SJCRH30 (cell line): ENCODE data around the gene PANK2. TPM values are rescaled to one million over a fixed set of nuclear protein-coding genes. Genes with fewer than 3 reads are reported as not detected.
"Not testable (repeated sequence)": the region's sequence is repeated elsewhere in the genome, so short reads cannot be mapped to it uniquely, and the experiment has no call there.

Source experiments
- DNase-seq, 2 experiments: peaks; one replicate each; pipeline ENCODE4 v3.0.0-alpha.2; 2015 to 2020
- H3K27ac ChIP-seq: fragments of 250-450 bp; sonication (Bioruptor Pico); 2 replicates; pipeline ENCODE4 v1.5.1; 2020; ENCODE audit warnings: mild to moderate bottlenecking, moderate library complexity
- H3K27me3 ChIP-seq: fragments of 250-450 bp; sonication (Bioruptor Pico); 2 replicates; pipeline ENCODE4 v1.5.1; 2020; ENCODE audit warnings: mild to moderate bottlenecking, moderate library complexity
- H3K36me3 ChIP-seq: fragments of 250-450 bp; sonication (Bioruptor Pico); 2 replicates; pipeline ENCODE4 v1.5.1; 2020; ENCODE audit warnings: mild to moderate bottlenecking, moderate library complexity
- H3K4me1 ChIP-seq: fragments of 250-450 bp; sonication (Bioruptor Pico); 2 replicates; pipeline ENCODE4 v1.5.1; 2020; ENCODE audit warnings: mild to moderate bottlenecking, moderate library complexity
- H3K4me3 ChIP-seq: fragments of 250-450 bp; sonication (Bioruptor Pico); 2 replicates; pipeline ENCODE4 v1.5.1; 2020; ENCODE audit warnings: mild to moderate bottlenecking, moderate library complexity
- H3K9me3 ChIP-seq: fragments of 250-450 bp; sonication (Bioruptor Pico); replicated peaks from 2 replicates; pipeline ENCODE4 v1.5.1; 2020; ENCODE audit warnings: mild to moderate bottlenecking, moderate library complexity
- total RNA-seq: library from RNA; depleted of rRNA; stranded (reverse); fragments of >200 nt; shearing (Covaris generic); gene quantifications from 2 replicates; pipeline ENCODE4 v1.2.3, GENCODE V29; 2014

PANK2 gene
- total RNA-seq, 1 experiment from 2014 or later, result 57.9 TPM

- Histone ChIP-seq H3K27me3 (no peaks in the 10 kb centered on the region), H3K4me1 (no peaks in the 10 kb centered on the region; the same call in 1 of the 2 replicates), H3K4me3 (no peak overlapping the region), H3K9me3 (no peaks in the 10 kb centered on the region), H3K27ac (no peak overlapping the region), H3K36me3 (peaks cover 21% of the 10 kb centered on the region)
- DNase-seq, result no peak
These were observed 13.3 kb downstream of the PANK2 start for GRCh38 chr20:3902446-3902845.

GRCh38 chr20:3904224-3904623, 15.0 kb downstream of the PANK2 start:
- Histone ChIP-seq H3K27me3 (no peaks in the 10 kb centered on the region), H3K4me1 (no peaks in the 10 kb centered on the region; the same call in 1 of the 2 replicates), H3K27ac (no peak overlapping the region), H3K9me3 (no peaks in the 10 kb centered on the region), H3K4me3 (no peak overlapping the region), H3K36me3 (peaks cover 30% of the 10 kb centered on the region)
- no peak for DNase-seq

- DNase-seq, result no peak
- Histone ChIP-seq H3K36me3 (peaks cover 36% of the 10 kb centered on the region), H3K27ac (no peak overlapping the region), H3K27me3 (no peaks in the 10 kb centered on the region), H3K4me1 (no peaks in the 10 kb centered on the region; the same call in 1 of the 2 replicates), H3K9me3 (no peaks in the 10 kb centered on the region), H3K4me3 (no peak overlapping the region)
These were observed 15.7 kb downstream of the PANK2 start for GRCh38 chr20:3904857-3905256.

- not testable (repeated sequence) for H3K27me3 ChIP-seq, H3K27ac ChIP-seq, H3K4me3 ChIP-seq, DNase-seq, H3K4me1 ChIP-seq, H3K9me3 ChIP-seq
- peaks cover 48% of the 10 kb centered on the region for H3K36me3 ChIP-seq
These were observed 17.8 kb downstream of the PANK2 start for GRCh38 chr20:3906744-3907721.

GRCh38 chr20:3908667-3909066, 19.5 kb downstream of the PANK2 start:
- H3K36me3 ChIP-seq, result peaks cover 59% of the 10 kb centered on the region
- no peaks in the 10 kb centered on the region for H3K27me3 ChIP-seq
- DNase-seq, result no peak
- no peaks in the 10 kb centered on the region for H3K4me1 ChIP-seq
- no peak overlapping the region for H3K4me3 ChIP-seq
- H3K27ac ChIP-seq, result no peak overlapping the region
- no peaks in the 10 kb centered on the region for H3K9me3 ChIP-seq

GRCh38 chr20:3909952-3910366, 20.8 kb downstream of the PANK2 start:
- H3K27ac ChIP-seq, result no peak overlapping the region
- peaks cover 68% of the 10 kb centered on the region for H3K36me3 ChIP-seq
- H3K27me3 ChIP-seq, result no peaks in the 10 kb centered on the region
- H3K9me3 ChIP-seq, result no peaks in the 10 kb centered on the region
- no peaks in the 10 kb centered on the region for H3K4me1 ChIP-seq
- no peak for DNase-seq
- no peak overlapping the region for H3K4me3 ChIP-seq

- no peak overlapping the region for H3K4me3 ChIP-seq
- no peaks in the 10 kb centered on the region for H3K4me1 ChIP-seq
- peaks cover 77% of the 10 kb centered on the region for H3K36me3 ChIP-seq
- no peak overlapping the region for H3K27ac ChIP-seq
- H3K9me3 ChIP-seq, result no peaks in the 10 kb centered on the region
- no peak for DNase-seq
- H3K27me3 ChIP-seq, result no peaks in the 10 kb centered on the region
These were observed 21.7 kb downstream of the PANK2 start for GRCh38 chr20:3910853-3911252.

- no peak overlapping the region for H3K27ac ChIP-seq
- H3K4me3 ChIP-seq, result no peak overlapping the region
- peaks cover 77% of the 10 kb centered on the region for H3K36me3 ChIP-seq
- no peak for DNase-seq
- no peaks in the 10 kb centered on the region for H3K9me3 ChIP-seq
- no peaks in the 10 kb centered on the region for H3K27me3 ChIP-seq
- H3K4me1 ChIP-seq, result no peaks in the 10 kb centered on the region
These were observed 22.8 kb downstream of the PANK2 start for GRCh38 chr20:3911956-3912355.

- no peaks in the 10 kb centered on the region for H3K9me3 ChIP-seq
- H3K4me3 ChIP-seq, result no peak overlapping the region
- no peak for DNase-seq
- no peaks in the 10 kb centered on the region for H3K27me3 ChIP-seq
- H3K36me3 ChIP-seq, result peaks cover 81% of the 10 kb centered on the region
- H3K27ac ChIP-seq, result no peak overlapping the region
- H3K4me1 ChIP-seq, result no peaks in the 10 kb centered on the region
These were observed 25.3 kb downstream of the PANK2 start for GRCh38 chr20:3914446-3914845.

- Histone ChIP-seq H3K27ac (no peak overlapping the region), H3K4me3 (no peak overlapping the region), H3K4me1 (no peaks in the 10 kb centered on the region), H3K9me3 (no peaks in the 10 kb centered on the region), H3K36me3 (peaks cover 81% of the 10 kb centered on the region), H3K27me3 (no peaks in the 10 kb centered on the region)
- DNase-seq, result no peak
These were observed 26.5 kb downstream of the PANK2 start for GRCh38 chr20:3915691-3916090.

GRCh38 chr20:3916364-3916763, 27.2 kb downstream of the PANK2 start:
- Histone ChIP-seq H3K27me3 (no peaks in the 10 kb centered on the region), H3K4me1 (no peaks in the 10 kb centered on the region), H3K27ac (no peak overlapping the region), H3K36me3 (peaks cover 82% of the 10 kb centered on the region), H3K4me3 (no peak overlapping the region), H3K9me3 (no peaks in the 10 kb centered on the region)
- no peak for DNase-seq

GRCh38 chr20:3919352-3919751, 30.2 kb downstream of the PANK2 start:
- Histone ChIP-seq H3K36me3 (peaks cover 83% of the 10 kb centered on the region), H3K4me3 (no peak overlapping the region), H3K27me3 (no peaks in the 10 kb centered on the region), H3K27ac (no peak overlapping the region), H3K9me3 (no peaks in the 10 kb centered on the region), H3K4me1 (no peaks in the 10 kb centered on the region)
- no peak for DNase-seq

GRCh38 chr20:3922223-3922982, 33.2 kb downstream of the PANK2 start:
- DNase-seq, result no peak
- H3K9me3 ChIP-seq, result no peaks in the 10 kb centered on the region
- H3K27ac ChIP-seq, result no peak overlapping the region
- peaks cover 73% of the 10 kb centered on the region for H3K36me3 ChIP-seq
- no peaks in the 10 kb centered on the region for H3K27me3 ChIP-seq
- peaks cover 5% of the 10 kb centered on the region for H3K4me1 ChIP-seq
- H3K4me3 ChIP-seq, result no peak overlapping the region

GRCh38 chr20:3922983-3923339, 33.8 kb downstream of the PANK2 start:
- no peaks in the 10 kb centered on the region for H3K9me3 ChIP-seq

GRCh38 chr20:3923818-3924217, 34.6 kb downstream of the PANK2 start:
- Histone ChIP-seq H3K9me3 (no peaks in the 10 kb centered on the region), H3K27me3 (no peaks in the 10 kb centered on the region), H3K4me1 (peaks cover 5% of the 10 kb centered on the region), H3K27ac (no peak overlapping the region), H3K4me3 (no peak overlapping the region), H3K36me3 (peaks cover 61% of the 10 kb centered on the region)
- DNase-seq, result no peak

More at GRCh38 chr20:3922983-3923339, 33.8 kb downstream of the PANK2 start:
- DNase-seq, result no peak
- no peak overlapping the region for H3K4me3 ChIP-seq
- H3K27me3 ChIP-seq, result no peaks in the 10 kb centered on the region
- peaks cover 69% of the 10 kb centered on the region for H3K36me3 ChIP-seq
- H3K27ac ChIP-seq, result no peak overlapping the region
- H3K4me1 ChIP-seq, result peaks cover 5% of the 10 kb centered on the region
